Stimulated activated naive CD4-positive, alpha-beta T cell (primary cell): ENCODE results near the gene LRRC28.
"Not testable (repeated sequence)": the region's sequence is repeated elsewhere in the genome, so short reads cannot be mapped to it uniquely, and the experiment has no call there.

Source experiments
- DNase-seq, 6 experiments: peaks; one replicate each; lab custom pipeline; 2025; lab: John Stamatoyannopoulos, UW

Gene LRRC28

DNA sequence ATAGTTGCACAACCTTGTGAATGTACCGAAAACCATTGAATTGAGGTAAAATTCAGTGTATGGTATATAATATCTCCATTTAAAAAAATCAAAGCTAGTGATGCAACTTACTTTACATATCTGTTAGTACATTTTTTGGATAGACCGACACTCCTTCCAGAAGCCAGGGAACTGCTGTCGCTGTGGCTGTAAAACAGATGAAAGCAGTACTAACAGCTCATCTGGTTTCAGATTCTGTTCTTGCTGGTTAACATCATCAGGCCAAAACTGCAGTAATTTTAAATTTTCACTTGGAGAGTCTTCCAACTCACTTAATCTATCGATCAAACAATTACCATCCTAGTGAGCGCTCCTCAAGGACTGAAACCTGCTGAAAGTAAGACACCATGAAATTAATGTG lies 145.1 kb downstream of the LRRC28 start:
- DNase-seq: no peak

DNA sequence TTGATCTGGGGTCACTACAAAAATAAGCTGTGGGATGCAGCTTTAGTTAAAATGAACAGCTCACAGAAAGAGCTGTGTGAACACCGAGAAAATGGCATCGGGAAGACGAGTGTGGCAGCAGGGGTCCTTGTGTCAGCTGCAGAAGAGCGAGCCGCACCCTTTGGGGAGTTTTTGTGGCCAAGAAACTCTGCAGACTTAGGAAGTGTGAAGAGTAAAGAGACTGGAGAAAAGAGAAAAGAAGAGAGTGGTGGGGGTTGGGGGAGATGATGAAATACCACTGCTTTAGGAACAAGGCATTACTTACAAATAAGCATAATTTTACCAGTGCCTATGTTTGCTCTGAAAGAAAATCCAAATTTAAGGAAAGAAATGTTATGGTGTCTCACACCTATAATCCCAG lies 147.8 kb downstream of the LRRC28 start:
- DNase-seq: no peak

DNA sequence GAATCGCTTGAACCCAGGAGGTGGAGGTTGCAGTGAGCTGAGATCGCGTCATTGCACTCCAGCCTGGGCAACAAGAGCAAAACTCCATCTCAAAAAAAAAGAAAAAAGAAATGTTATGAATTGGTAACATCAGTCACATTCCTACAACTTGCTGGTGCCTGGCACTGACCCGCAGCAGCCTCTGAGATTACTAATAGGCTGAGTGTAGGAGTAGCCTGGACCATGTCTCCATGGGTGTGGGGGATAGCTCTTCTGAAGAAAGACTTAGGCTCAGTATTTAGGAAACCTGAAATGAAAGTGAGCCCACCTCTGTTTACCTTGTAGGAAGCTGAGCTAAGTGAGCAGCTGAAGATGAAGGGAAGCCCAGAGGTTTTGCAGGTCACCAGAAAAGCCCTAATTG lies 148.3 kb downstream of the LRRC28 start:
- no peak for DNase-seq

DNA sequence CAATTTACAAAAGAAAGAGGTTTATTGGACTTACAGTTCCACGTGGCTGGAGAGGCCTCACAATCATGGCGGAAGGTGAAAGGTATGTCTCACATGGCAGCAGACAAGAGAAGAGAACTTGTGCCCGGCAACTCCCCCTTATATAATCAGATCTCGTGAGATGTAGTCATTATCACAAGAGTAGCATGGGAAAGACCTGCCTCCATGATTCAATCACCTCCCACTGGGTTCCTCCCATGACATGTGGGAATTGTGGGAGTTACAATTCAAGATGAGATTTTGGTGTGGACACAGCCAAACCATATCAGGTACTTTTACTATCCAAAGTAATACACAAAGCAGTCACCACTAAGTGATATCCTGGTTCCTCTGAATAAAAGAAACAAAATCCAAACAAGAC lies 149.9 kb downstream of the LRRC28 start:
- DNase-seq: not testable (repeated sequence)

DNA sequence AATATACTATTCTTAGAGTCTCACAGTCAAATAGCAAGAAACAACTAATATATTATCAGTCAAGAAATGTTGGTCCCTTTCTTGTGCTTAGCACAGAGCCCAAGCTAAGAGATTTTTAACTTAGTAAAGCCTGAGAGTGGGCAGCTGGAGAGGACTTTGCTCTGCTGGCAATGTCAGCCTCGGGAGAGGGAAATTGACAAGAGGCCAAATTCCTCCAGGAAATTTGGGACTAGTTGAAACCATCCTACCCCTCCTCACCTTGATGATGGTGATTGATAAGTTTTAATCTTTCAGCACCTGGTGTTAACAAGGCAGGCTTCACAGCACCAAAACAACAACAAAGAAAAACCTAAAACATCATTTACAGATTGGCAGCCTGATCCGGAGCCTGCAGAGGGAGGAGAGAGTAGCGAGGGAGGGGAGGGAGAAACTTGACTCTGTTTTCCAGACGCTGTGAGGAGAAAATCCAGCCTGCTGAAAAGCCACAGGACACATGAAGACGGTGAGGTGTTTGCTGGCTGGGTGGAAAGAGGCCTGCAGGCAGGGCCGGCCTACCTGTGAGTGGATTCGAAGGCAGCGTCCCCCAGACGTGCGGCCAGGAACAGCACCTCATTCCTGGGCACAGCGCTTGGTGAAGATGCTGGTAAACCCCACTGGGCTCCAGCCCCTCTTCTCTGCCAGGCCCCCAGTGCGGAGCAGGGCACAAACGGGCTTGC lies 150.9 kb downstream of the LRRC28 start:
- DNase-seq: no peak

DNA sequence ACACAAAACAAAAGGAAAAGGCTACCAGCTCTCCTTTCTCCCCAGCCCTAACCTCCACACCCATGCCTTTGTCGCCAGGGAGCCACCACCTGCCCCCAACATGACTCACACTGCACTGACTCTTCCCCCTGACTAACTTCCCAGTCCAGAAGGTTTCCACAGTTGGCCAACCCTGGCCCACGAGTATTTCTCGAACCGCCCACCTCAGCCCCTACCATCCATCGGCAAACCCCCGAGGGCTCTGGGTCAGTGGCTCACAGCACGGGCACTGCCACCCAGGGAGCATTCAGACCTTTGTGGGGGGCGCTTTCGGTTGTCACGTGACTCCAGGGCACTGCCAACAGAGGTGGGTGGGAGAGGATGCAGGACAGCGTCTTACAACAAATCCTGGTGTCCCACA lies 152.3 kb downstream of the LRRC28 start:
- DNase-seq: no peak

DNA sequence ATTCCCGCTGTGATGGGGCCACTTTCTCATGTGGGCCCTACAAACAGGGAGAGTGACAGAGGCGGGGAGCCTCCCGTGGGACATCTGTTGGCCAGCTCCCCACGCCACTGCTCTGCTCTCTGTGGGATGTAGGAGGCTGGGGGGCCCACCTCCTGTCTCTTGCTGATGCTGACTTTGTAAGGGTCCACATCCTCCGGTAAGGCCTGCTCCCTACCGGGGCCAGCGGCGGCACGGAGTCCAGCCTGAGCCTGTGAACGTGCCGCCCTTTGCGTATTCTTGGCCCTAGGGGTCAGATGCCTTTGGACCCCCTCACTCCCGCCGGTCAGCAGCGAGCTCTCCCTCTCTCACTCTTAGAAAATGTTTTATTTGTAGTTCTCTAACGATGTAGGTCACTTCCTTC lies 153.2 kb downstream of the LRRC28 start:
- no peak for DNase-seq

DNA sequence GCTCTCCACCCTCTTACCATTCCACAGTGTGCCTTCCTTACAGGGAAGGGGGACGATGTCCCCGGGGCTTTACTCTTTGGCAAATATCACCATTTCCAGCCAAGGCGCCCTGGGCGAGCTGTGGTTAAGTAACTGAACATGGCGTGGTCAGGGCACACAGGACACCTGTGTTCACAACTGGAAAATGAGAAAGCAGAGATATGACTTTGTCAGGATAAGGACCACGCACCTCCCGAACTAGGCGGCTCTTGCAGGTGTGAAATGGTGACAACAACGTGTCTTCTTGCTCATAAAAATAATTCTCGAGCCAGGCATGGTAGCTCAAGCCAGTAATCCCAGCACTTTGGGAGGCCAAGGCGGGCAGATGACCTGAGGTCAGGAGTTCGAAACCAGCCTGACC lies 154.8 kb downstream of the LRRC28 start:
- no peak for DNase-seq

DNA sequence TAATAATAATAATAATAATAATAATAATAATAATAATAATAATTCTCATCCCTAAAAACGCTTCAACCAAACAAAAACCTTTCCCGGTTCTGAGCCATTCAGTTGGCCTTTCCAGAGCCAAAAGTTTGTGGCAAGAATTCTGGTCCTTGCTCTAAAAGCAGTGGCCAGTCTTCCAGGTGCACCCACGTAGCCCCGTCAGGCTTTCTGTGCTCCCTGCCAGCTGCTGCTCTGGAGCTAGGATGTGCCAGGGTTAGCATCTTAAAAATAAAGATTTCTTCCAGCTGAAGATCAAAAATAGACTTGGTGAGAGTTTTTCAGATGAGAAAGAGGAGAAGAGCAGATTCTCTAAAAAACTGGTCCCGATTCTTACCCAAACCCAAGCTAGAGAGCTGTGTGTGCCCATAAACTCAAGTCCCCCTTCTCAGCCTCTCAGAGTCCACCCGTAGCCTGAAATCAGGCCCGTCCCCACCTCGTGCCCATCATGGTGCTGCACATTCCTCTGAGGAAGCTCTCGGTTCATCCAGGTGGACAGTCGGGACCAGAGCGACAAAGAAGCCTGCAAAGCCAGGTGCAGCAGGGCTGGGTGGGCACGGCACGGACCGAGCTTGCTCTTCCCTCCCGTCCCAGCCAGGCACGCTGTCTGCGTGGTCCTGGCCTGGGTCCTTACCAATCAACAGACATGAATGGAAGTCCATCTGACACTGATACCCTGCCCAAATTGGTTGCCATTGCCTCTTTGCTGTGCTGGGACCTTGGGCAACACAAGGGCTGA lies 155.6 kb downstream of the LRRC28 start:
- DNase-seq: no peak

DNA sequence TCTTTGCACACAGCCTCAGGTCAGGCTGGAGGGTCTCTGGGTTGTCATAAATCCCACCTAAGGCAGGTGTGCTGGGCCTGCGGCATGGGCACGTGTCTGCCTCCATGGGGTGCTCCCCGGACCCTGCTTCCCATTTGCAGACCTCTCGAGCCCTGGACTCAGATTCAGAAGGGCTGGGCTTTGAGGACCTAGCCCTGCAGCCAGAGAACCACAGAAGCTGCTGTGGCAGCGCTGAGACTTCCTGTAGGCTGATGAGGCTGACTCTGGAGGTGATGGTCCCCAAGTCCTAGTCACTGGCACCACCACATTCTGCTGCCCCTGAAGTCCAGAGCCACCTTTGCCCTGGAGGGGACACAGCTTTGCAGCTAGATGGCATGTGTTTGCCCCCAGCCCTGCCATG lies 156.4 kb downstream of the LRRC28 start:
- no peak for DNase-seq

DNA sequence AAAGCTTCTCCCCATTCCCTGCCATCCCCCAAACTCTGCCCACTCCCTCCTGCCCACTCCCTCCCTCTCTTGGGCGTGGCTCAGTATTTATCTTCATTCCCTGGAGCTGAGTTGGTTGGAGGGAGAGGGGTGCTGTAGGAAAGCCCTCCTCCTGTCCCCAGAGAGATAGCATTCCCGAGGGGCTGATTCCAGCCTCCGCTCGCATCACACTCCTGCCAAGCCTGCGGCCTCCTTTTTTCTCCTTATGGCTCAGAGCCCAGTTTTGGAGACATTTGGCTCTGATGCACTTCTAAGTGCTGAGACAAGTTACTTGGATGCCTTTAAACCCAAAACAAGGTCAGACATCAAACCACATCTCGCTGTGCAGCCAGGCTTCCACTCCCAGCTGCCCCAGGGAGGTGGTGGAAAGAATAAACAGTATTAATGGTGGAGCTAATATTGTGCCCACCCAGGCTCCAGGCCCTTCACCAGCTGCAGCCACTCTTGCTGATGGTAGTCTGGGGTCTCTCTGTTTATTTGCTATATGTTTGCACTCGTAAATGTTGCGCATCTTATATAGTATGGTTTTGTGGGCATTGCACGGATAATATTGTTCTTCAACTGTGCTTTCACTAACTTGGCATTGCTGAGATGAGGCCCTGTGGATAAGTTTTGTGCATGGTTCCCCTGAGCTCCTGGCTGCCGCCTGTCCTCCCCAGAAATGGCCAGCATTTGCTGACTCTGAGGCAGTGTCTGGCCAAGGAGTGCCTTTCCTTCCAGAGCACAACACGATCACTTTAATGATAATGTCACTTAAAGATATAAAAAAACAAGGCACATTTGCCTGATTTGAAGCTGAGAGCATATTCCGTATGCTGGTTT lies 157.2 kb downstream of the LRRC28 start:
- no peak for DNase-seq

DNA sequence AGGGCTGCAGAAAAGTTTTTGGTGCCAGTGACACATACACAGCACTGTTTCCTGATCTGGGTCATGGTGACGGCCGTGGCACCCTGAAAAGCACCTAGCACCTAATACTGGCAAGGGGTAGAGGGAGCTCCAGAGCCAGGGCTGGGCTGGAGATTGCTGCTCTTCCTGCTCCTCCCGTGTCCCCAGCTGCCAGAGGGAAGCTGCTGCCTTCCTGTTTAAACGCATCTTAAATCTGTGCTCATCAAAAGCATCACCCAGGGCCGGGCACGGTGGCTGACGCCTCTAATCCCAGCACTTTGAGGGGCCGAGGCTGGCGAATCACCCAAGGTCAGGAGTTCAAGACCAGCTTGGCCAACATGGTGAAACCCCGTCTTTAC lies 157.8 kb downstream of the LRRC28 start:
- peak in 4 of 6 experiments; percentile 6 to 51 (median 32) for DNase-seq

DNA sequence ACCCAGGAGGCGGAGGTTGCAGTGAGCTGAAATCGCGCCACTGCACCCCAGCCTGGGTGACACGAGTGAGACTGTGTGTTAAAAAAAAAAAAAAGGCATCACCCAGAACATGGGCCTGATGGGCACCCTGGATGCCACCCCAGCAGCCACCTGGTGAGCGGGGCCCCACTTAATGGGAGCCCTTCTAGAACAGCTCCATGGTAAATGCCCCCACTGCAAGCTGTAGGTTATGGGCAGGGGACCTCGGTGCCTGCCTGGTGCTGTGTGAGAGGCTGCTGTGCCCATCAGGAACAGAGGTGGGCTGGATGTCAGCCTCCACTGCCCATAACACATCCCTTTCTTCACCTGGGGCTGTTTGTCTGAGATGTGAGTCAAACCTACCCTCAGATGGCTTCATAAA lies 158.3 kb downstream of the LRRC28 start:
- no peak for DNase-seq

DNA sequence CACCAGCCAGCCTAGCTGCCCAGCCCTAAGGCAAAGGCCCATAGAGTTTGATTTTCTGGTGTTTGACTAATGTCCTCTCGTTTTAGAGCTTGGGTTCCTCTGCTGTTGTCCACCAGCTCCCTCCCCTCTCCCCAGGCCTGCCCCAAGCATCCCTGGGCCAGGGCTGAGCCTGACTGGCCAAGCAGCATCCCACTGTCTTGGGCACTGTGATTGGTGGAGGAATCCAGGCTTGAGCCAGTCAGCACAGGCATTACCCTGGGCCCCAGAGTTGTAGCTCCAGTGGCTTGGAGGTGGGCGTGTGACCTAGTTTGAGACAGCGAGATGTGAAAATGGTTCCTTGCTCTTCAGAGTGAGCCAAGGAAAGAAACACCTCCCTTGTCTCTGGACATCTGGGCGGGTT lies 159.2 kb downstream of the LRRC28 start:
- no peak for DNase-seq

DNA sequence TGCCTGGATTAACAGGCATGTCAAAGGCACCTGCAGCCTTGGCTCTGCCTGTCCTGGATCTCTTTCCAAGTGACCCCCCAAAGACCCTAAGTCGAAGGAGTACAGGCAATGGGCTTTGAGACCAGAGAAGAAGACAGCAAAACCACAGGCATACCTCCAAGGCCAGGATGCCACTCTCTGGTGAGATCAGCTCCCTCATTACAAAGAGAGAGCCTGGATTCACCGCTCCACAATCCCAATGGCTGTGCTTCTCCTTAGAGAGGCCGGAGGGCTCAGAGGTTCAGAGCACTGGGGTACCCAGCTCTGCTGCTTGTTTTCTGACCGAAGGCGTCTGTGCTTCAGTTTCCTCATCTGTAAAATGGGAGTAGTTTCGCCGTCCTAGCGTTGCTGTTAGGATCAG lies 160.0 kb downstream of the LRRC28 start:
- DNase-seq: no peak

DNA sequence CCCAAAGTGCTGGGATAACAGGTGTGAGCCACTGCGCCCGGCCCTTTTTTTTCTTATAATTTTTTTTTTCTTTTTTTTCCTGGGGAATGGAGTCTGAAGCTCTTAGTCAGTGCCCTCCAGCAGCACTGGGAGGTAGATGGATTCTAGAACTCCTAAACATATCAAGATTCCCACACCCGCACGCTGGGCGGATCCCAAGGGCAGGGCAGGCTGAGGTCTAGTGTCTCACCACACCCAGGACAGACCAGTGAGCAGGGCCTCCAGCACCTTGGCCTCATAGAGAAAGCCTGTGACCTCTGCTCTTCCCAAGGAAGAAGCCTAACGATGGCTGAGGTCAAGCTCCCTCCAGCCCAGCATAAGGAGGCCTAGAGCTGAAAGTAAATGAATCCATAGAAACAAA lies 160.8 kb downstream of the LRRC28 start:
- DNase-seq: no peak

DNA sequence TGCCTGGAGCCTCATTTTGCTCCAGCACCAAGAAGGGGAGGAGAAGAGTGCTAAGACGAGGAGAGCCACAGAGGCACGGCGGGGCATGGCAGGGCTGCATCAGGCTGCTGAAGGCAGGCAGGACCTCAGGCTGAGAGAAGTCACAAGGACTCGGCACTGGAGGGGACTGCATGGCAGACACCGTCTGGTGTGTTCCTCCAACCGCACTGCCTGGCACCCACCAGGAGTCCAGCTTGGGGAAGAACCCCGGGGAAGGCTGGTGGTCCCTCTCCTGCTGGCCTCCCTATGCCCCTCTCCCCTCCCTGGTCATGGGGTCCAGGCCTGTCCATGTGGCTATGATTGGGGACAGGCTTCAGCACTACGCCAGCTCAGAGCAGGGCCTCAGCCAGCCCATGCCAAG lies 161.3 kb downstream of the LRRC28 start:
- DNase-seq: no peak

DNA sequence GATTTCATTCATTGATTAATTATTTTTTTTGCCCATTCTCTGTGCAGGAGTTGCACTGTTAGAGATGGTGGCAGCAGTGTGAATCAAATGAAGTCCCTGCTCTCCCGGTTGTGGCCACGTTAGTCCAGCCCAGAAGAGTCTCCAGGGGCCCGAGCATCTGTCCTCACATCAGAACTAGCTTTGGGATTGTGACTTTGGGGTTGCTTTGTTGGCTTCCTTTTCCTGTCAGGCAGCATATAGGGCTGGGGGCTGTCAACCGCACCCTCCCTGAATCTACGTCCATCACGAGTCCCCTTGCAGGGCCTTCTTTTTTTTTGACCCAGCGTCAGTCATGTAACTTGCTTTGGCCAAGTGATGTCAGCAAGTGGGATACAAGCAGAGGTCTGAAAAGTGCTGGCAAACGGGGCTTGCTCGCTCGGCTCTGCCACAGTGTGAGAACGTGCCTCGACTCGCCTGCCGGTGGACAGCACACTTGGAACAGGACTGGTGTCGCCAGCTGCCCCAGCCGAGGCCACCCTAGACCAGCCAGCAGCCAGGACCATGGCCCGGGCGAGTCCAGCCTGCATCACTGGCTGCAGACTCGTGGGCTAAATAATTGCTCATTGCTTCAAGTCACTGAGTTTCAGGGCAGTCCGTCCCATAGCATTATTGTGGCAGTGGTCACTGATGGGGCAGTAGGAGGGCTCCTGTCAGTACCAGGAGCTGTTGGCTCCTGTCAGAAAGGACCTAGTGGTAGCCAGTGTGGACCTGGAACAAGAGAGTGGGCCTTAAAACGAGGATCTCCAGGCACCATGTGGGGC lies 162.9 kb downstream of the LRRC28 start:
- no peak for DNase-seq

DNA sequence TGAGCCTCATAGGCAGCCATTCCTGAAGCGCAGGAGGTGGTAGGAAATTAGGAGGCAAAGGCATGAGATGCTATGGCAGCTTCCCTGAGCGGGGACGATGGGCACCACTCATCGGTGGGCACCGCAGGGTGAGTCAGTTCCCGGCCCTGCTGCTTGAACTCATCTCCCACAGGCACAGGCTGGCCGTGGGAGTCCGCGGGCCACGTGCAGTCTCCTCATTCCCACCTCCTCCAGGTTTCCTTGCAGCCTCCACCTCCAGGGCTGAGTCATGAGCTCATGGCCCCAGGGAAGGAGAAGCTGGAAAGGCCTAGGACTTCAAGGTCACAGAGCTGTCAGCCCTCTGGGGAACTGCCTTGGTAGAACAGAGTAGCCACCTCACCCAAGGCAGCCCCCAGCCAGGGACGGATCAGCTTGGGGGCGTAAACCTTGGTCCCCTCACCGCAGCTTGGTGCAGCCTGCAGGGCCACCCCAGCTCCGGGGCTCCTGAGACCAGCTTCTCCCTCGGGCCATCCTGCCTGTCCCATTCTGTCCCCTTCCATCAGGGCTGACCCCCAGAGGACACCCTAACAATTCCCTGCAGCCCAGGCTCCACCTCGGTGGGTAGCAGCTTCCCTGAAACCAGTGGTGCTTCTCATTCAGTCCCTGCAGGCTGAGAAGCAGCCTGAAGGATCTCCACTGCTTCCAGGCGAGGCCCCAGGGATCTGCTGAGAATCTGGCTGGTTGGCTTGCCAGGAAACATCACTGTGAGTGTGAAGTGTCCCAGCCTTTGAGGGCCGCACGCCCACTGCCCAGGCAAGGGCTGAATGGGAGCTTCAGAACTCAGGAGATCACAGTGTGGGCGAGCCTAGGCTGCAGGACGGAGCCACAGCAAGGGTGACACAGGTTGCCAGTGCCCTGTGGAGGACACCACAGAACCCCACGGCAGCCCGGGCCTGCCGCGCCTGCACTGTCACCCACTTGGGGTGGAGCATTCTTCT lies 163.8 kb downstream of the LRRC28 start:
- DNase-seq: no peak
